Neural cell (in vitro differentiated cells): ENCODE data around the gene SLC25A15.

Experiments
- CTCF ChIP-seq: fragments of 450-650 bp; IDR thresholded peaks from 2 replicates; pipeline ENCODE4 v1.5.1; 2014; ENCODE audit warnings: antibody characterized with exemption, mild to moderate bottlenecking, moderate library complexity; ENCODE audit not compliant: poor library complexity, severe bottlenecking
- EP300 ChIP-seq: fragments of 450-650 bp; conservative IDR thresholded peaks from 2 replicates; pipeline ENCODE4 v1.6.1; 2014; ENCODE audit warnings: antibody characterized with exemption, mild to moderate bottlenecking, moderate library complexity; ENCODE audit not compliant: poor library complexity, severe bottlenecking
- REST ChIP-seq: IDR thresholded peaks from 2 replicates; pipeline ENCODE4 v1.6.1; 2012; ENCODE audit warnings: borderline replicate concordance

GRCh38 chr13:40770609-40770933 is 18.8 kb upstream of the SLC25A15 start:
- TF ChIP-seq EP300 (no peak), CTCF (no peak), REST (no peak)
